ENCODE data around the gene GRAMD1A. TPM values are rescaled to one million over a fixed set of nuclear protein-coding genes. Genes with fewer than 3 reads are reported as not detected.

Gene GRAMD1A
- total RNA-seq, 4 donors from 2014 or later, result 38.8 to 45.1 (median 43.7) TPM

DNA sequence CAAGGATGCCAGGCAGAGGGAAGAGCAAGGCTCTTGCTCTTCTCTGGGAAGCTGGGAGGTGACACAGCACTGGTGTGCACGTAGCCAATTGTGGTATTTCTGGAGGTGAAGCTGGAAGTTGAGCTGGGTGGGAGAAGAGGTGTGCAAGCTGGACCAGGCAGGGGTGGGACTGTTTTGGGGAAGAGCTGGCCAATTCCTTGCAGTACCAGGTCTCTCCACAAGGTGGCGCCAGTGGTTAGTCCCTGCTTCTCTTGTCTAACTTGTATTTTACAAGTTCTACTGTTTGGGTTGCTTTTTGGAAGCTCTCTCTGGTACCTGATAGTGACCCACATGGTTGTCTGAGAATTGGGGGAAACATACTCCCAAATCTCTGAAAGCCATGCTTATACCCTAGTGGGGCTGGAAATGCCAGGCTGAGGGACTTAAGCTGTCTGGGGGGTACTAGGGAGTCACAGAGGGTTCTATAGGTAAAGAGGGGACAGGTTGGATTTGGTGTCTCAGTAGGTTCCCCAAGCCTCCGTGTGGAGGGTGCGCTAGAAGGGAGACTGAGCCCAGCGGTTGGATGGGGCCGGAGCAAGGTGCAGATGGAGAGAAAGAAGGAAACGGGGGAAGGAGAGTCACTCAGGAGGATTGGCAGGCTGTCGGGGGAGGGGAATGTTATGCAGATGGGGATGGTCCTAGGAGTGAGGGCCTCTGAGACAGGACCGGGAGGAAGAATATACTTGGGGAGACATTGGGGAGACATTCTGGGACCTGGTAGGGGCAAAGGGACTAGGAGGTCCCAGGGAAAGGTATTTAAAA, 44.4 kb downstream of the GRAMD1A start:
- in situ Hi-C loops (cut with MboI; ENCODE audit: low sequenced_read_pairs in 4 of 4), result loop anchor here in 1 of 4 donors (10.0 kb wide), 1 partner anchor 50 kb away; no protein-coding TSS in a partner anchor
- Histone ChIP-seq H3K27ac (peak overlapping the region; percentile 97 to 98 (median 98)), H3K27me3 (no peaks in the 10 kb centered on the region), H3K36me3 (no peaks in the 10 kb centered on the region), H3K4me3 (no peak overlapping the region), H3K4me1 (peaks cover 59 to 63% of the 10 kb centered on the region in 2 donors), H3K9me3 (no peaks in the 10 kb centered on the region)
- no peak for ATAC-seq
- intact Hi-C loops (cut with DNase I; ENCODE audit: low total_unique reads), result loop anchor here (1.0 to 5.0 kb wide), 4 partner anchors 22 to 713 kb away; partner anchors contain the start of genes FXYD1, HSPB6 and PROSER3
- peak in 1 of 2 donors; percentile 68 for DNase-seq
- TF ChIP-seq, protein P1, sequence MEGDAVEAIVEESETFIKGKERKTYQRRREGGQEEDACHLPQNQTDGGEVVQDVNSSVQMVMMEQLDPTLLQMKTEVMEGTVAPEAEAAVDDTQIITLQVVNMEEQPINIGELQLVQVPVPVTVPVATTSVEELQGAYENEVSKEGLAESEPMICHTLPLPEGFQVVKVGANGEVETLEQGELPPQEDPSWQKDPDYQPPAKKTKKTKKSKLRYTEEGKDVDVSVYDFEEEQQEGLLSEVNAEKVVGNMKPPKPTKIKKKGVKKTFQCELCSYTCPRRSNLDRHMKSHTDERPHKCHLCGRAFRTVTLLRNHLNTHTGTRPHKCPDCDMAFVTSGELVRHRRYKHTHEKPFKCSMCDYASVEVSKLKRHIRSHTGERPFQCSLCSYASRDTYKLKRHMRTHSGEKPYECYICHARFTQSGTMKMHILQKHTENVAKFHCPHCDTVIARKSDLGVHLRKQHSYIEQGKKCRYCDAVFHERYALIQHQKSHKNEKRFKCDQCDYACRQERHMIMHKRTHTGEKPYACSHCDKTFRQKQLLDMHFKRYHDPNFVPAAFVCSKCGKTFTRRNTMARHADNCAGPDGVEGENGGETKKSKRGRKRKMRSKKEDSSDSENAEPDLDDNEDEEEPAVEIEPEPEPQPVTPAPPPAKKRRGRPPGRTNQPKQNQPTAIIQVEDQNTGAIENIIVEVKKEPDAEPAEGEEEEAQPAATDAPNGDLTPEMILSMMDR (IDR thresholded peaks at IDR 0.05 in 4 of 5, conservative IDR thresholded peaks at IDR 0.05 in 1 of 5), result peak; percentile 96 to 98 (median 97)
- no peak for TF ChIP-seq POLR2A (IDR thresholded peaks at IDR 0.05)

DNA sequence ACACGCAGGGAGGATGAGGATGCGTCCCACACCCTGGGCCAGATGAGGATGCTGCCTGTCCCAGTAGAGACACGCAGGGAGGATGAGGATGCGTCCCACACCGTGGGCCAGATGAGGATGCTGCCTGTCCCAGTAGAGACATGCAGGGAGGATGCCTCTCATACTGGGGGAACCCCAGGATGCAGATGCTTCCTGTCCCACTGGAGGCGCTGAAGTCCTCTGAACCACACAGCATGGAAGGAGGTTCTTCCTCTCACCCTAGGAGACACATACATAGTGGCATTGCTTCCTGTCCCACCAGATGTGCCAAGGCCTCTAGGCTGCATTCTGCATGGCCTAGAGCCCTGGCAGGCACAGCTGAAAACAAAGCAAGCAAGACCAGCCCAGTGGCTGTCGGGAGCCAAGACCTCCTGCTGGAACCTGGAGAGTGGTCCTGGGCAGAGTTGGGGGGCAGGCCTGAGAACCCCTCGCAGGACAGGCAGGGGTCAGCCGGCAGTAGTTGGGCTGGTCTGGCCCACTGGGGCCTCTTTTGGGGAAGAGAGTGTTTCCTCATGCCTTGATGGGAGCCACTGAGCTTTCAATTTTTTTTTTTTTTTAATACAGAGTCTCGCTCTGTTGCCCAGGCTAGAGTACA, 45.7 kb downstream of the GRAMD1A start:
- in situ Hi-C loops (cut with MboI; ENCODE audit: low sequenced_read_pairs in 4 of 4) (loop anchor here in 1 of 4 donors (10.0 kb wide), 1 partner anchor 49 kb away; no protein-coding TSS in a partner anchor), intact Hi-C loops (cut with DNase I; ENCODE audit: low total_unique reads) (loop anchor here (2.0 kb wide), 2 partner anchors 21 to 93 kb away; partner anchors contain the start of gene FXYD1)
- TF ChIP-seq POLR2A (IDR thresholded peaks at IDR 0.05), result no peak
- TF ChIP-seq, protein P1 (IDR thresholded peaks at IDR 0.05 in 4 of 5, conservative IDR thresholded peaks at IDR 0.05 in 1 of 5), result peak in 3 of 5 experiments; percentile 29 to 46 (median 34)
- Histone ChIP-seq H3K4me3 (no peak overlapping the region), H3K4me1 (peaks cover 54 to 58% of the 10 kb centered on the region in 2 donors), H3K27me3 (no peaks in the 10 kb centered on the region), H3K9me3 (no peaks in the 10 kb centered on the region), H3K36me3 (no peaks in the 10 kb centered on the region), H3K27ac (peak overlapping the region; percentile 97 to 98 (median 98))
- DNase-seq (peak in 1 of 2 donors; percentile 65), ATAC-seq (no peak)

- no peak for TF ChIP-seq POLR2A (IDR thresholded peaks at IDR 0.05)
- peak in 1 of 2 donors; percentile 18 for DNase-seq
- Histone ChIP-seq H3K36me3 (no peaks in the 10 kb centered on the region), H3K9me3 (no peaks in the 10 kb centered on the region), H3K27ac (peak overlapping the region; percentile 97 to 98 (median 98)), H3K4me1 (peaks cover 49 to 54% of the 10 kb centered on the region in 2 donors), H3K4me3 (no peak overlapping the region), H3K27me3 (no peaks in the 10 kb centered on the region)
- intact Hi-C loops (cut with DNase I; ENCODE audit: low total_unique reads), result no loop called here
- no peak for ATAC-seq
- in situ Hi-C loops (cut with MboI; ENCODE audit: low sequenced_read_pairs in 4 of 4), result loop anchor here in 1 of 4 donors (10.0 kb wide), 1 partner anchor 48 kb away; no protein-coding TSS in a partner anchor
Measured at GRCh38 chr19:35046461-35046860, 46.3 kb downstream of the GRAMD1A start.

DNA sequence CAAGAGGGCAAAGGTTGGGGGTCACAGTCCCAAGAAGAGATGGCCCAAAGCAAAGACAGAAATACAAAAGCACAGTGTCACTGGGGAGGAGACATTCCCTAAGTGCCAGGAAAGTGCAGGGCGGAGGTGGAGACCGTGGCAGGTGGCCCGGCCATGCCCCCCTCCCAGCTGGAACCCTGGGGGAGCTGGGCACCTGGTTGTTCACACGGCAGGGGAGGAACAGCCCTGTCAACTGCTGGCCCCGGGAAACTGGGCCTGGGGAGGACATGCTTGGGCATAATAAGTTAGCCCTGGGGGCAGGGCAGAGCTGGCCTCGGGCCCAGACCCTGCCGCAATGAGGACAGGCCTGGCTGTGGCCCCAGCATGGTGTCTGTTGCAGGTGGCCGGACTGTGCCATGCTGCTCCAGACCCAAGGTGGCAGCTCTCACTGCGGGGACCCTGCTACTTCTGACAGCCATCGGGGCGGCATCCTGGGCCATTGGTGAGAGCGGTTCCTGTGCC, 48.8 kb downstream of the GRAMD1A start:
- DNase-seq (peak; percentile 83 to 96), ATAC-seq (peak; percentile 57 to 66)
- Histone ChIP-seq H3K27me3 (no peaks in the 10 kb centered on the region), H3K9me3 (no peaks in the 10 kb centered on the region), H3K36me3 (no peaks in the 10 kb centered on the region), H3K4me3 (peak overlapping the region in 3 of 4 donors; percentile 29 to 46 (median 34)), H3K27ac (peak overlapping the region; percentile 97 to 98 (median 98)), H3K4me1 (peaks cover 52 to 53% of the 10 kb centered on the region in 2 donors)
- intact Hi-C loops (cut with DNase I; ENCODE audit: low total_unique reads), result no loop called here
- in situ Hi-C loops (cut with MboI; ENCODE audit: low sequenced_read_pairs in 4 of 4), result loop anchor here in 1 of 4 donors (10.0 kb wide), 1 partner anchor 46 kb away; no protein-coding TSS in a partner anchor
- TF ChIP-seq, protein P1 (IDR thresholded peaks at IDR 0.05 in 4 of 5, conservative IDR thresholded peaks at IDR 0.05 in 1 of 5), result no peak
- TF ChIP-seq POLR2A (IDR thresholded peaks at IDR 0.05), result peak; percentile 21 to 57

Measured in gastrocnemius medialis (tissue), 4 donors.